SK-N-MC (cell line): ENCODE measurements around the gene MPIG6B.

ENCODE experiments used
- EZH2 ChIP-seq: fragments of 200-600 bp; sonication (generic); IDR thresholded peaks from one replicate; pipeline ENCODE4 v1.6.1; 2017; ENCODE audit warnings: antibody characterized with exemption
- POLR2AphosphoS5 ChIP-seq: IDR thresholded peaks from 2 replicates; pipeline ENCODE4 v1.6.1; 2012; ENCODE audit warnings: mild to moderate bottlenecking, low read depth, low read length, borderline replicate concordance

DNA sequence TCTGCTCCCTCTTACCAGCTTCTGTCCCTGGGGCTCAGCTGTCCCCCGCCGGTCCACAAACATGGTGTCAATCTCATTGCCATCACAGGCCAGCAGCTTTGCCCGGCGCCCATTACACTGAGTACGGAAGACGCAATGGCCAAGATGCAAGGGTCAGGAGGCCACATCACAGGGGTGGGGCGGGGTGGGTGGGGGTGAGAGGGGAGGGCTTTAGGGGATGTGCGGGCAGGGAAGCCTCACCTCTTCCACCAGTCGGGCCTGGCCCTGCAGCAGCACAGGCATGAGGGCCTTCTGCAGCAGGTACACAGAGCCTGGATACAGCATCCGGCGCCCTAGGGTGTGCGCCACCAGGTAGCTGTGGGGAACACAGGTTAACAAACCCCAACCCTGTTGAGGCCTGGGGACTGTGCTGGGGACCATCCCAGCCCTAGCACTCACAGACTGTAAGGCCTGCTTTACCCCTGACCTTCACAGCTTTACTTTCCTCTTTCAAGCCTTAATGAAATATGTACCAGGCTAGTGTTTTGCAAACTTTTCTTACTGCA lies 31.5 kb upstream of the MPIG6B start:
- TF ChIP-seq POLR2AphosphoS5 (no peak), EZH2 (no peak)
